Adrenal gland (tissue), 12 donors: ENCODE results near the gene NRP2. TPM values are rescaled to one million over a fixed set of nuclear protein-coding genes. Genes with fewer than 3 reads are reported as not detected.
A peak's percentile ranks its signal among the peaks of the same experiment; 100 is the strongest.

ENCODE experiments used
- DNase-seq, 7 donors: peaks; one replicate each; pipeline ENCODE4 v3.0.0-alpha.2; 2019 to 2020
- H3K27ac ChIP-seq, 5 donors: fragments of 200-600 bp; sonication (generic) in 4 of 5; 1 replicate in 3 of 5; 2 replicates in 2 of 5; pipeline versions ENCODE4 v1.5.1 to v1.8.0; 2016 to 2020; ENCODE audit warnings: mild to moderate bottlenecking in 1 of 5
- H3K27me3 ChIP-seq: fragments of 200-600 bp; 2 replicates; pipeline ENCODE4 v1.8.0; 2021
- H3K36me3 ChIP-seq, 2 donors: fragments of 200-600 bp; replicated peaks in 1 of 2; 1 replicate in 1 of 2; 2 replicates in 1 of 2; pipeline versions ENCODE4 v1.5.1 to v1.8.0; 2018 to 2022
- H3K4me1 ChIP-seq, 2 donors: fragments of 200-600 bp; replicated peaks in 1 of 2; 1 replicate in 1 of 2; 2 replicates in 1 of 2; pipeline versions ENCODE4 v1.5.1 to v1.8.0; 2018 to 2021
- H3K4me3 ChIP-seq, 4 donors: fragments of 200-600 bp; sonication (generic) in 3 of 4; one replicate each; pipeline ENCODE4 v1.5.1; 2016 to 2018
- H3K9me3 ChIP-seq, 3 donors: fragments of 200-600 bp; sonication (generic) in 1 of 3; replicated peaks in 1 of 3; 1 replicate in 2 of 3; 2 replicates in 1 of 3; pipeline versions ENCODE4 v1.5.1 to v1.8.0; 2016 to 2021
- POLR2A ChIP-seq, 2 donors: fragments of 450-650 bp; IDR thresholded peaks; one replicate each; pipeline ENCODE4 v1.6.1; 2017; ENCODE audit warnings: antibody characterized with exemption in 2 of 2, mild to moderate bottlenecking in 2 of 2, moderate library complexity in 1 of 2
- WGBS, 4 donors: extraction: QIAGEN DNeasy Blood & Tissue Kit in 2 of 4; methylation state at CpG; one replicate each; pipeline versions ENCODE4 v1.1.5 to v1.1.7; 2013 to 2017; 5-methylcytosine and 5-hydroxymethylcytosine counted together
- intact Hi-C, 2 donors: fragments of 100-400 bp; cut with DNase I; formaldehyde crosslinking; loops; one replicate each; pipeline versions ENCODE4 v1.14.1 to v1.15.0; 2022 to 2023
- polyA plus RNA-seq, 3 donors: library from polyadenylated mRNA; stranded (reverse); fragments of 200-250 nt in 2 of 3; fragments of 350-450 nt in 1 of 3; fragmentation: Illumina TruSeq in 1 of 3; extraction: RNeasy Lipid Tissue Mini Kit (QIAGEN cat#74804) in 1 of 3; gene quantifications; one replicate each; pipeline ENCODE4 v1.2.3, GENCODE V29; 2013 to 2014
- total RNA-seq, 9 donors: library from RNA; depleted of rRNA in 4 of 9; stranded (reverse); fragments of >200 nt in 4 of 9; fragments of 120-200 nt in 1 of 9; fragmentation: NEBNext Ultra II Directional in 1 of 9; extraction: Animal tissue kit (Norgen Biotek cat#: 25700) in 1 of 9; gene quantifications; one replicate each; pipeline versions ENCODE4 v1.1.0 to v1.2.4, GENCODE V29; 2013 to 2023
- TF ChIP-seq, protein P1 (sequence below), 6 experiments: fragments of 450-650 bp in 4 of 6; fragments of 200-600 bp in 2 of 6; sonication (generic) in 1 of 6; IDR thresholded peaks; 1 replicate in 5 of 6; 2 replicates in 1 of 6; pipeline versions ENCODE4 v1.5.1 to v1.8.0; 2016 to 2021; ENCODE audit warnings: antibody characterized with exemption in 6 of 6, mild to moderate bottlenecking in 2 of 6, moderate library complexity in 1 of 6
- donor health status: healthy with polysubstance abuse.
- donor health status: Bipolar disorder and iron deficiency.
- donor health status: DM: yes; HTN: yes; CAD: no.
- donor health status: DM: no; HTN: no; CAD: no.
- donor health status: DM: no; HTN: no; CAD: no.
- donor health status: DM: yes; HTN: yes; CAD: no.

NRP2 gene
- total and polyA plus RNA-seq, 12 donors, result 27.6 to 205 (median 93.1) TPM

DNA sequence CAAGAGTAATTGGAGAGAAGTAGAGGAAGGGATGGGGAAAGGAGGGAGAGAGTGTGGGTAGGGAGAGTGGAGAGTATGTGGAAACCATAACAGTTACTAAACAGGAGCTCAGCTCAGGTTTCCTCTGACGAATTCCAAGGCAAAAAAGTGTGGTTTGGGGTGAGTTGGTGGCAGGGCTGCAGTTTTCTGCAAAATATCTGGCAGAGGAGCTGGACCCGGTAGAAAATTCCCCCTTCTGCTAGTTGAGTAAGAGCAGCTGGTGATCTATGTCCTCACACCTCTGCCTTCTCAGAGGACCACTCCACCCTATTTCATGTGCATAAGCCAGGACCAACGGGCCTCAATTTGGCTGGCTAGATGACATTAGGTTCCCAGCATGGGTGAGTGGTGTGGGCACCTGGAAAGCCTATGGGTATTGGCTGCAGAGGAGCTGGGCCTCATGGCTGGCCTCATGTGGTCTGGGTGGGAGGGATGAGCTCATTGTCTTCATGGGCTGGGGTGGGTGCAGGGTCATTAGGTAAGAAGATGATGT is 13.2 kb downstream of the NRP2 start:
- H3K4me3 ChIP-seq, result no peak overlapping the region

DNA sequence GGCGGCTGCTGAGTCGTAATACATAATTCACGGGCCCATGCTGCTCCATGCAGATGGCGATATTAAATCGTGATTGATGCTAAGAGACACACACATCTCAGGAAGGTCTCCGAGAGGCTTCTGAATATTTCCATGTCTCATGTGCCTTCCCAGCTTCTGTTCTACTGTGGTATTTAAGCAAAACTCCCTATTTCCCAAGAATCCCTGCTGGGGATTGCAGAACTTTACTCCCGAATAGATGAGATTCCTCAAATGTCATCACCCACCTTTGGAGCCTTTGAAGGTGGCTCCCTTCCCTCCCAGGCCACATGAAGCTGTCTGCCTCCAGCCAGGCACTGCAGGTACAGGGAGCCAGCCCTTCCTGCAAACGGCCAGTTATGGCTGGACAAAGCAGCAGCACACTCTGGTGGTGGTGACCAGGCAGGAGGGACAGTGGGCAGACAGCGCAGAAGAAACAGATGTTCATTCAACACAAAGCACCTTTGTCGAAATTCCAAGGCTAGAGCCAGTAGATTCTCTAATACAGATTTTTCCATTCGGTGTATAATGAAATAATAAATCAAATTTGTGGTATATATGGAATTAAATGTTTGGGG is 14.1 kb downstream of the NRP2 start:
- H3K36me3 ChIP-seq, result peaks cover 0 to 9% of the 10 kb centered on the region in 2 donors
- H3K4me1 ChIP-seq, result peaks cover 53 to 99% of the 10 kb centered on the region in 2 donors
- no peaks in the 10 kb centered on the region for H3K27me3 ChIP-seq
- TF ChIP-seq, protein P1, sequence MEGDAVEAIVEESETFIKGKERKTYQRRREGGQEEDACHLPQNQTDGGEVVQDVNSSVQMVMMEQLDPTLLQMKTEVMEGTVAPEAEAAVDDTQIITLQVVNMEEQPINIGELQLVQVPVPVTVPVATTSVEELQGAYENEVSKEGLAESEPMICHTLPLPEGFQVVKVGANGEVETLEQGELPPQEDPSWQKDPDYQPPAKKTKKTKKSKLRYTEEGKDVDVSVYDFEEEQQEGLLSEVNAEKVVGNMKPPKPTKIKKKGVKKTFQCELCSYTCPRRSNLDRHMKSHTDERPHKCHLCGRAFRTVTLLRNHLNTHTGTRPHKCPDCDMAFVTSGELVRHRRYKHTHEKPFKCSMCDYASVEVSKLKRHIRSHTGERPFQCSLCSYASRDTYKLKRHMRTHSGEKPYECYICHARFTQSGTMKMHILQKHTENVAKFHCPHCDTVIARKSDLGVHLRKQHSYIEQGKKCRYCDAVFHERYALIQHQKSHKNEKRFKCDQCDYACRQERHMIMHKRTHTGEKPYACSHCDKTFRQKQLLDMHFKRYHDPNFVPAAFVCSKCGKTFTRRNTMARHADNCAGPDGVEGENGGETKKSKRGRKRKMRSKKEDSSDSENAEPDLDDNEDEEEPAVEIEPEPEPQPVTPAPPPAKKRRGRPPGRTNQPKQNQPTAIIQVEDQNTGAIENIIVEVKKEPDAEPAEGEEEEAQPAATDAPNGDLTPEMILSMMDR (IDR thresholded peaks at IDR 0.05), result peak in 5 of 6 experiments; percentile 43 to 56 (median 50)
- TF ChIP-seq POLR2A (IDR thresholded peaks at IDR 0.05), result no peak
- intact Hi-C loops, result no loop called here
- H3K27ac ChIP-seq, result peak overlapping the region in 4 of 5 donors; percentile 28 to 96 (median 96)
- no peak overlapping the region for H3K4me3 ChIP-seq
- no peaks in the 10 kb centered on the region for H3K9me3 ChIP-seq
- peak in 6 of 7 donors; percentile 63 to 76 (median 69) for DNase-seq
- 71 to 75% (median 74%) methylated on average over 11 of the region's 11 CpGs for WGBS, 4 donors

More for the DNA sequence above, 13.2 kb downstream of the NRP2 start:
- Histone ChIP-seq H3K36me3 (peaks cover 0 to 9% of the 10 kb centered on the region in 2 donors), H3K27me3 (no peaks in the 10 kb centered on the region), H3K4me1 (peaks cover 44 to 99% of the 10 kb centered on the region in 2 donors), H3K27ac (peak overlapping the region in 2 of 5 donors; percentile 96), H3K9me3 (no peaks in the 10 kb centered on the region)
- intact Hi-C loops, result no loop called here
- WGBS, 4 donors, result 51 to 66% (median 63%) methylated on average over 2 to 3 of the region's 3 CpGs
- no peak for DNase-seq
- no peak for TF ChIP-seq POLR2A (IDR thresholded peaks at IDR 0.05)
- TF ChIP-seq, protein P1 (IDR thresholded peaks at IDR 0.05), result no peak

DNA sequence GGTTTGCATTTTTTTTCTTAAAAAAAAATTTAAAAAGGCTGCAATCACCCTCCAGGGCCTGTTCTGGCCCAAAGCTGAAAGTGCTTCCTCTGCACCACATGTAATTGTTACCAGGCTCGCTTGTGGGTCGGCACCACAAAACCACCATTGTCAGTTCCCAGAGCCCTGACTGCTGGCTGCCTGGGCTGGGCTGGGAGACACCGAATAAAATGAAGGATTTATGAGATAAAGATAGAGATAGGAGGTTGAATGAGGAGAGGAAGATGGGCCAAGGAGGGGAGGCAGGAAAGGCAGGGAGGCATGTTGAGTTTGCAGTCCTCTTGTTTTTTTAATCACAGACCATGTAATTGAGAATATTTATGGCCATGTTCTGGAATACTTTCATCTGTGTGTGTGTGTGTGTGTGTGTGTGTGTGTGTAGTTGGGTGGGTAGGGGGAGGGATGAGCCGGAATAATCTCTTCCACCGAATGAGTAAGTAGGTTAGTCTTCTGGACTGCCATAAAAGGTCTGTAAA is 14.7 kb downstream of the NRP2 start:
- H3K27ac ChIP-seq, result peak overlapping the region in 4 of 5 donors; percentile 56 to 96 (median 96)
- WGBS, 4 donors, result 36 to 51% (median 42%) methylated on average over 5 of the region's 5 CpGs
- DNase-seq, result peak in 4 of 7 donors; percentile 42 to 60 (median 46)
- H3K4me1 ChIP-seq, result peaks cover 59 to 99% of the 10 kb centered on the region in 2 donors
- intact Hi-C loops, result no loop called here
- TF ChIP-seq, protein P1 (IDR thresholded peaks at IDR 0.05), result no peak
- no peak for TF ChIP-seq POLR2A (IDR thresholded peaks at IDR 0.05)
- H3K4me3 ChIP-seq, result no peak overlapping the region
- H3K27me3 ChIP-seq, result no peaks in the 10 kb centered on the region
- no peaks in the 10 kb centered on the region for H3K9me3 ChIP-seq
- H3K36me3 ChIP-seq, result peaks cover 0 to 9% of the 10 kb centered on the region in 2 donors
